Adrenal gland (tissue), 5 donors: ENCODE data around the gene SLC36A4.

Experiments
- CTCF ChIP-seq, 6 experiments: fragments of 450-650 bp in 4 of 6; fragments of 200-600 bp in 2 of 6; sonication (generic) in 1 of 6; IDR thresholded peaks; 1 replicate in 5 of 6; 2 replicates in 1 of 6; pipeline versions ENCODE4 v1.5.1 to v1.8.0; 2016 to 2021; ENCODE audit warnings: antibody characterized with exemption in 6 of 6, mild to moderate bottlenecking in 2 of 6, moderate library complexity in 1 of 6
- POLR2A ChIP-seq, 2 donors: fragments of 450-650 bp; IDR thresholded peaks; one replicate each; pipeline ENCODE4 v1.6.1; 2017; ENCODE audit warnings: antibody characterized with exemption in 2 of 2, mild to moderate bottlenecking in 2 of 2, moderate library complexity in 1 of 2
- donor health status: DM: no; HTN: no; CAD: no.

- TF ChIP-seq POLR2A (IDR thresholded peaks at IDR 0.05) = no peak
- no peak for TF ChIP-seq CTCF (IDR thresholded peaks at IDR 0.05)
Observed at GRCh38 chr11:93219440-93219839, 21.6 kb upstream of the SLC36A4 start.
